A549 (cell line): ENCODE results near the gene PTPRK. TPM values are rescaled to one million over a fixed set of nuclear protein-coding genes. Genes with fewer than 3 reads are reported as not detected.

Experiments
- ATAC-seq, 2 experiments: fragments of 200-7000 bp in 1 of 2; fragments of >200 bp in 1 of 2; cut with Nextera tagmentation in 1 of 2; cut with Tn5 transposase in 1 of 2; 3 replicates each; pipeline versions ENCODE4 v1.8.0 to v1.9.1; 2018 to 2020; ENCODE audit warnings: mild to moderate bottlenecking in 1 of 2, moderate library complexity in 1 of 2
- CTCF ChIA-PET: fragments of 300-600 bp; sonication (Branson Sonifier 250); formaldehyde crosslinking; extraction: SDS; loops from one replicate; lab custom pipeline; 2021; ENCODE audit warnings: antibody characterized with exemption, inconsistent platforms; lab: Yijun Ruan, JAX
- POLR2A ChIA-PET: fragments of 350-600 bp; formaldehyde crosslinking; extraction: SDS; loops from one replicate; lab custom pipeline; 2021; ENCODE audit warnings: antibody characterized with exemption, inconsistent platforms; lab: Yijun Ruan, JAX
- DNase-seq, 2 experiments: peaks; one replicate each; pipeline versions ENCODE4 v3.0.0 to v3.0.0-alpha.2; 2011 to 2016; ENCODE audit warnings: low read depth in 1 of 2, low spot score in 1 of 2
- FAIRE-seq: peaks from 2 replicates; lab custom pipeline; 2011; peaks lifted over from hg19 to GRCh38; lab: Jason Lieb, UNC
- H3K27ac ChIP-seq, 2 experiments: fragments of >200 bp; sonication (Bioruptor Twin); formaldehyde crosslinking; 3 replicates each; pipeline ENCODE4 v1.5.1; 2016 to 2017
- H3K4me1 ChIP-seq: fragments of >200 bp; sonication (Bioruptor Twin); formaldehyde crosslinking; 3 replicates; pipeline ENCODE4 v1.6.1; 2016
- H3K4me2 ChIP-seq: fragments of >200 bp; sonication (Bioruptor Twin); formaldehyde crosslinking; 3 replicates; pipeline ENCODE4 v1.6.1; 2016
- H3K4me3 ChIP-seq: fragments of >200 bp; sonication (Bioruptor Twin); formaldehyde crosslinking; 3 replicates; pipeline ENCODE4 v1.5.1; 2016
- H3K9me3 ChIP-seq: fragments of >200 bp; sonication (Bioruptor Twin); formaldehyde crosslinking; 3 replicates; pipeline ENCODE4 v1.6.1; 2016
- BHLHE40 ChIP-seq: IDR thresholded peaks from 2 replicates; pipeline ENCODE4 v1.6.1; 2012; ENCODE audit warnings: low read depth, low read length, inconsistent platforms
- CBX8 ChIP-seq: fragments of 200-600 bp; sonication (generic); IDR thresholded peaks from 2 replicates; pipeline ENCODE4 v1.6.1; 2016
- CEBPB ChIP-seq, 2 experiments: fragments of >200 bp in 1 of 2; sonication (Bioruptor Twin) in 1 of 2; formaldehyde crosslinking in 1 of 2; IDR thresholded peaks; 2 replicates each; pipeline ENCODE4 v1.6.1; 2012 to 2016
- CHD4 ChIP-seq: fragments of 200-600 bp; sonication (generic); IDR thresholded peaks from 2 replicates; pipeline ENCODE4 v1.6.1; 2016; ENCODE audit warnings: antibody characterized with exemption, mild to moderate bottlenecking, borderline replicate concordance
- EHF ChIP-seq: fragments of 250-450 bp; sonication (Bioruptor Pico); IDR thresholded peaks from 2 replicates; pipeline ENCODE4 v1.5.0; 2020; ENCODE audit warnings: mild to moderate bottlenecking
- JUN ChIP-seq, 2 experiments: fragments of >200 bp; sonication (Bioruptor Twin); formaldehyde crosslinking; IDR thresholded peaks; 2 replicates in 1 of 2; 3 replicates in 1 of 2; pipeline ENCODE4 v1.6.1; 2016 to 2017
- JUNB ChIP-seq: fragments of >200 bp; sonication (Bioruptor Twin); formaldehyde crosslinking; IDR thresholded peaks from 2 replicates; pipeline ENCODE4 v1.6.1; 2016
- KDM5A ChIP-seq: fragments of 200-600 bp; sonication (generic); IDR thresholded peaks from 2 replicates; pipeline ENCODE4 v1.6.1; 2016; ENCODE audit warnings: antibody characterized with exemption, mild to moderate bottlenecking
- MAZ ChIP-seq: fragments of 150-350 bp; IDR thresholded peaks from 2 replicates; pipeline ENCODE4 v1.6.1; 2014; ENCODE audit warnings: antibody characterized with exemption, low read depth, low read length, borderline replicate concordance
- TP53 ChIP-seq: fragments of 250-450 bp; sonication (Bioruptor Pico); IDR thresholded peaks from 2 replicates; pipeline ENCODE4 v1.5.0; 2021; ENCODE audit warnings: mild to moderate bottlenecking, moderate library complexity
- ZSCAN20 ChIP-seq: fragments of 250-450 bp; sonication (Bioruptor Pico); IDR thresholded peaks from 2 replicates; pipeline ENCODE4 v1.8.0; 2022; ENCODE audit warnings: mild to moderate bottlenecking, moderate library complexity
- WGBS: methylation state at CpG from one replicate; pipeline ENCODE4 v1.1.6; 2017; ENCODE audit errors: missing lambda C conversion rate; 5-methylcytosine and 5-hydroxymethylcytosine counted together
- polyA plus RNA-seq, 4 experiments: library from polyadenylated mRNA; depleted of rRNA in 3 of 4; stranded (reverse); fragments of >200 nt; fragmentation: RNase III in 1 of 4; extraction: RNeasy Plus Mini Kit Qiagen cat#74134 plus additional on column Dnase treatment in 1 of 4; gene quantifications; 2 replicates in 3 of 4; 3 replicates in 1 of 4; pipeline ENCODE4 v1.2.3, GENCODE V29; 2011 to 2017
- TF ChIP-seq, protein P1 (sequence below): IDR thresholded peaks from 2 replicates; pipeline ENCODE4 v1.6.1; 2012
- TF ChIP-seq, protein P2 (sequence below): fragments of 250-450 bp; sonication (Bioruptor Pico); IDR thresholded peaks from 2 replicates; pipeline ENCODE4 v1.5.0; 2020; ENCODE audit warnings: low read depth, mild to moderate bottlenecking, moderate library complexity
- TF ChIP-seq, protein P3 (sequence below): IDR thresholded peaks from 2 replicates; pipeline ENCODE4 v1.6.1; 2012
- TF ChIP-seq, protein P4 (sequence below): fragments of >200 bp; sonication (Bioruptor Twin); formaldehyde crosslinking; IDR thresholded peaks from 3 replicates; pipeline ENCODE4 v1.5.1; 2016
- TF ChIP-seq, protein P5 (sequence below): fragments of 150-350 bp; IDR thresholded peaks from 2 replicates; pipeline ENCODE4 v1.6.1; 2014; ENCODE audit warnings: low read depth, mild to moderate bottlenecking, low read length
- TF ChIP-seq, protein P6 (sequence below): fragments of 450-650 bp; IDR thresholded peaks from 2 replicates; pipeline ENCODE4 v1.6.1; 2014; ENCODE audit warnings: antibody characterized with exemption

The PTPRK gene
- polyA plus RNA-seq, 2 of the 4 experiments (the other 2 are of a cell fraction) = 14.4 to 16.1 TPM

DNA sequence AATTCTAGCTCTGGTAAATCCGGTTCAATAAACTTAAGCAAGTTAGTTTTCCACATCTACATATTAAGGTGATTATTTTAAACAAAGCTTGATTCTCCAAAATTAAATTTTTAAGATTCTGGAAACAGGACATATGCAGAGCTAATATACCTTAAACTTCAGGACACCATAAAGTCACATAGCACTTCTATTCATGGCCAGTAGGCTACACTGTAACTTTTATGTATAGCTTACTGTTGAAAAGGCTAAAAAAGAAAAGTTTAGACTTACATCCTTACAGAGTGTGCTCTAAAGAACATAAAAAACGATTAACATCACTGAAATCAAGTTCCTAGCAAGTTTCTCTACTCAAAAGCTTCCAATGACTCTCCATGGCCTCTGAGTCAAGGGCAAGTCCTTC is 224.7 kb downstream of the PTPRK start (continued):
- TF ChIP-seq, protein P1, sequence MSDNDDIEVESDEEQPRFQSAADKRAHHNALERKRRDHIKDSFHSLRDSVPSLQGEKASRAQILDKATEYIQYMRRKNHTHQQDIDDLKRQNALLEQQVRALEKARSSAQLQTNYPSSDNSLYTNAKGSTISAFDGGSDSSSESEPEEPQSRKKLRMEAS = no peak
- TF ChIP-seq, protein P2, sequence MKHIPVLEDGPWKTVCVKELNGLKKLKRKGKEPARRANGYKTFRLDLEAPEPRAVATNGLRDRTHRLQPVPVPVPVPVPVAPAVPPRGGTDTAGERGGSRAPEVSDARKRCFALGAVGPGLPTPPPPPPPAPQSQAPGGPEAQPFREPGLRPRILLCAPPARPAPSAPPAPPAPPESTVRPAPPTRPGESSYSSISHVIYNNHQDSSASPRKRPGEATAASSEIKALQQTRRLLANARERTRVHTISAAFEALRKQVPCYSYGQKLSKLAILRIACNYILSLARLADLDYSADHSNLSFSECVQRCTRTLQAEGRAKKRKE (CRISPR knock-in tag) = no peak
- TF ChIP-seq, protein P3, sequence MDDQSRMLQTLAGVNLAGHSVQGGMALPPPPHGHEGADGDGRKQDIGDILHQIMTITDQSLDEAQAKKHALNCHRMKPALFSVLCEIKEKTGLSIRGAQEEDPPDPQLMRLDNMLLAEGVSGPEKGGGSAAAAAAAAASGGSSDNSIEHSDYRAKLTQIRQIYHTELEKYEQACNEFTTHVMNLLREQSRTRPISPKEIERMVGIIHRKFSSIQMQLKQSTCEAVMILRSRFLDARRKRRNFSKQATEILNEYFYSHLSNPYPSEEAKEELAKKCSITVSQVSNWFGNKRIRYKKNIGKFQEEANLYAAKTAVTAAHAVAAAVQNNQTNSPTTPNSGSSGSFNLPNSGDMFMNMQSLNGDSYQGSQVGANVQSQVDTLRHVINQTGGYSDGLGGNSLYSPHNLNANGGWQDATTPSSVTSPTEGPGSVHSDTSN = no peak
- no peak for TF ChIP-seq JUNB

DNA sequence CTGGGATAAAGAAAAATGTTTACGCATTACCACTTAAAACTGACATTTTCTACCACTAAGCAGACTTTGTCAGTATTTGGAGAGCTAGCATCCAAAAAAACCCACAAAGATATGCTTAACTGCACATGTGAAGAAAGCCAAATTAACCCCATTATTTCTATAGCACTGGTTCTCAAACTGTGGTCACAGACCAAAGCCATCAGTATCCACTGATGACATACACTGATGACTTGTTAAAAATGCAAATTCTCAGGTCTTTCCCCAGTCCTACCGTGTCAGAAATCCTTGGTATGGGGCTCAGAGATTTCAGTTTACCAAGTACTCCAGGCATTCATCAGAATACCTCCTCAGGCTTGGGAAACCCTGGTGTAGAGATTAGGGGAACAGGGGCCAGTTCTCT is 230.2 kb downstream of the PTPRK start:
- POLR2A ChIA-PET = no interaction called here
- no peak for FAIRE-seq

DNA sequence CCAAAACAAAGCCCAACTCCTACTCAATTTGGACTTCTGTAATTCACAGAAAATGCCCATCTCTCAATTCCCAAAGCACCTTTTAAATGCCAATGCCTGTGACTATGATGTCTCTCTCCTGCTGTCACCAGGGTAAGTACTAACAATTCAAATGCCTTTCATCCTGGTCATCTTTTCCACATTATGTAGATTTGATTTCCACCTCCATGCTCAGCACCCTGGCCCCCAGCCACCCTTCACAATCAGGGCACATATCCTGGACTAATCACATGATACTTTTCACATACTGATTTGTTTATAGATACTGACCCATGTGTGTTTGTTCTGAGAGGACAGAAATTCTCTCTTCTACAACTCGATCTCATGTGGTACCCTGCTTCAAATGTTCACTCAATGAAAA is 236.3 kb downstream of the PTPRK start:
- 47% methylated on average over 1 of the region's 1 CpG for WGBS
- no peak for FAIRE-seq

More for the DNA sequence above, 230.2 kb downstream of the PTPRK start:
- DNase-seq (no peak), ATAC-seq (no peak)
- whole genome bisulfite sequencing = 83% methylated on average over 2 of the region's 2 CpGs
- no peak overlapping the region for H3K4me2 ChIP-seq
- TF ChIP-seq, protein P2 (CRISPR knock-in tag) = no peak
- TF ChIP-seq, protein P4, sequence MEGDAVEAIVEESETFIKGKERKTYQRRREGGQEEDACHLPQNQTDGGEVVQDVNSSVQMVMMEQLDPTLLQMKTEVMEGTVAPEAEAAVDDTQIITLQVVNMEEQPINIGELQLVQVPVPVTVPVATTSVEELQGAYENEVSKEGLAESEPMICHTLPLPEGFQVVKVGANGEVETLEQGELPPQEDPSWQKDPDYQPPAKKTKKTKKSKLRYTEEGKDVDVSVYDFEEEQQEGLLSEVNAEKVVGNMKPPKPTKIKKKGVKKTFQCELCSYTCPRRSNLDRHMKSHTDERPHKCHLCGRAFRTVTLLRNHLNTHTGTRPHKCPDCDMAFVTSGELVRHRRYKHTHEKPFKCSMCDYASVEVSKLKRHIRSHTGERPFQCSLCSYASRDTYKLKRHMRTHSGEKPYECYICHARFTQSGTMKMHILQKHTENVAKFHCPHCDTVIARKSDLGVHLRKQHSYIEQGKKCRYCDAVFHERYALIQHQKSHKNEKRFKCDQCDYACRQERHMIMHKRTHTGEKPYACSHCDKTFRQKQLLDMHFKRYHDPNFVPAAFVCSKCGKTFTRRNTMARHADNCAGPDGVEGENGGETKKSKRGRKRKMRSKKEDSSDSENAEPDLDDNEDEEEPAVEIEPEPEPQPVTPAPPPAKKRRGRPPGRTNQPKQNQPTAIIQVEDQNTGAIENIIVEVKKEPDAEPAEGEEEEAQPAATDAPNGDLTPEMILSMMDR = no peak
- TF ChIP-seq, protein P5, sequence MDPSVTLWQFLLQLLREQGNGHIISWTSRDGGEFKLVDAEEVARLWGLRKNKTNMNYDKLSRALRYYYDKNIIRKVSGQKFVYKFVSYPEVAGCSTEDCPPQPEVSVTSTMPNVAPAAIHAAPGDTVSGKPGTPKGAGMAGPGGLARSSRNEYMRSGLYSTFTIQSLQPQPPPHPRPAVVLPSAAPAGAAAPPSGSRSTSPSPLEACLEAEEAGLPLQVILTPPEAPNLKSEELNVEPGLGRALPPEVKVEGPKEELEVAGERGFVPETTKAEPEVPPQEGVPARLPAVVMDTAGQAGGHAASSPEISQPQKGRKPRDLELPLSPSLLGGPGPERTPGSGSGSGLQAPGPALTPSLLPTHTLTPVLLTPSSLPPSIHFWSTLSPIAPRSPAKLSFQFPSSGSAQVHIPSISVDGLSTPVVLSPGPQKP = no peak
- H3K4me1 ChIP-seq = no peaks in the 10 kb centered on the region
- CTCF ChIA-PET = no interaction called here
- H3K9me3 ChIP-seq = no peaks in the 10 kb centered on the region
- H3K4me3 ChIP-seq = no peak overlapping the region
- H3K27ac ChIP-seq = no peak overlapping the region

DNA sequence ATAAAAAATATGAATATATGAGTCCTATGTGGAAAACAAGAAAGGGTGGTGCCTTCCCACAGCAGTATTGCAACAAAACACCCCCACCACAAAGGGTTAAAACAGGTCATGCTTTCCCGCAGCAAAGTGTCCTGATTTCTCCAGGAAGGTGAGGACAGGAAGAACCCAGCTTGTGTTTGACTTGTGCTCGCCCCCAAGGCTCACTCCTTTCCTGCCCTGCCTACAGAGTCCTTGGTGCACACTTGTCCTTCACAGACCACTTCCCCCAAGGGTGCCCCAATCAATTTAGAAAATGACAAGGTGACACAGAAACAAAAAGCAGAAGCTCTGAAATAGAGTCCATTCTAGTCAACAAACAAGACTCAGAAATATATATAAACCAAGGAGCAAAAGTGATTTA is 237.4 kb downstream of the PTPRK start:
- H3K27ac ChIP-seq = no peak overlapping the region
- no peak for TF ChIP-seq CEBPB (IDR thresholded peaks at IDR 0.05)
- no peak for TF ChIP-seq KDM5A
- TF ChIP-seq CHD4 = no peak
- TF ChIP-seq TP53 (CRISPR knock-in tag) = no peak
- TF ChIP-seq MAZ = no peak
- TF ChIP-seq, protein P6, sequence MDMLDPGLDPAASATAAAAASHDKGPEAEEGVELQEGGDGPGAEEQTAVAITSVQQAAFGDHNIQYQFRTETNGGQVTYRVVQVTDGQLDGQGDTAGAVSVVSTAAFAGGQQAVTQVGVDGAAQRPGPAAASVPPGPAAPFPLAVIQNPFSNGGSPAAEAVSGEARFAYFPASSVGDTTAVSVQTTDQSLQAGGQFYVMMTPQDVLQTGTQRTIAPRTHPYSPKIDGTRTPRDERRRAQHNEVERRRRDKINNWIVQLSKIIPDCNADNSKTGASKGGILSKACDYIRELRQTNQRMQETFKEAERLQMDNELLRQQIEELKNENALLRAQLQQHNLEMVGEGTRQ = no peak
- TF ChIP-seq ZSCAN20 (CRISPR knock-in tag) = no peak
- H3K9me3 ChIP-seq = no peaks in the 10 kb centered on the region
- no peak for DNase-seq
- ChIA-PET POLR2A (no interaction called here), CTCF (no interaction called here)
- 56% methylated on average over 2 of the region's 2 CpGs for WGBS
- no peak for FAIRE-seq
- no peaks in the 10 kb centered on the region for H3K4me1 ChIP-seq
- no peak overlapping the region for H3K4me3 ChIP-seq
- H3K4me2 ChIP-seq = no peak overlapping the region
- ATAC-seq = no peak

More for the DNA sequence above, 236.3 kb downstream of the PTPRK start:
- H3K4me2 ChIP-seq = no peak overlapping the region
- TF ChIP-seq ZSCAN20 (CRISPR knock-in tag) (no peak), CEBPB (IDR thresholded peaks at IDR 0.05) (no peak), JUN (IDR thresholded peaks at IDR 0.05) (no peak), EHF (no peak), KDM5A (no peak), BHLHE40 (no peak), MAZ (no peak), CBX8 (no peak)
- CTCF ChIA-PET = no interaction called here
- ATAC-seq = no peak
- H3K4me3 ChIP-seq = no peak overlapping the region
- H3K9me3 ChIP-seq = no peaks in the 10 kb centered on the region
- H3K27ac ChIP-seq = no peak overlapping the region
- no peak for DNase-seq
- POLR2A ChIA-PET = no interaction called here
- no peaks in the 10 kb centered on the region for H3K4me1 ChIP-seq
